Stimulated activated CD8-positive, alpha-beta memory T cell treated with anti-CD3 and anti-CD28 coated beads, Interleukin-7, amount 100 ng/mL, for 4 hours (primary cell): Measurements from ENCODE around the gene EFNB1.
"Not testable (repeated sequence)": the region's sequence is repeated elsewhere in the genome, so short reads cannot be mapped to it uniquely, and the experiment has no call there.

ENCODE experiments used
- DNase-seq, 2 donors: peaks; one replicate each; pipeline ENCODE4 v3.0.0-alpha.2; 2020; ENCODE audit warnings: low read depth in 2 of 2

The EFNB1 gene

DNA sequence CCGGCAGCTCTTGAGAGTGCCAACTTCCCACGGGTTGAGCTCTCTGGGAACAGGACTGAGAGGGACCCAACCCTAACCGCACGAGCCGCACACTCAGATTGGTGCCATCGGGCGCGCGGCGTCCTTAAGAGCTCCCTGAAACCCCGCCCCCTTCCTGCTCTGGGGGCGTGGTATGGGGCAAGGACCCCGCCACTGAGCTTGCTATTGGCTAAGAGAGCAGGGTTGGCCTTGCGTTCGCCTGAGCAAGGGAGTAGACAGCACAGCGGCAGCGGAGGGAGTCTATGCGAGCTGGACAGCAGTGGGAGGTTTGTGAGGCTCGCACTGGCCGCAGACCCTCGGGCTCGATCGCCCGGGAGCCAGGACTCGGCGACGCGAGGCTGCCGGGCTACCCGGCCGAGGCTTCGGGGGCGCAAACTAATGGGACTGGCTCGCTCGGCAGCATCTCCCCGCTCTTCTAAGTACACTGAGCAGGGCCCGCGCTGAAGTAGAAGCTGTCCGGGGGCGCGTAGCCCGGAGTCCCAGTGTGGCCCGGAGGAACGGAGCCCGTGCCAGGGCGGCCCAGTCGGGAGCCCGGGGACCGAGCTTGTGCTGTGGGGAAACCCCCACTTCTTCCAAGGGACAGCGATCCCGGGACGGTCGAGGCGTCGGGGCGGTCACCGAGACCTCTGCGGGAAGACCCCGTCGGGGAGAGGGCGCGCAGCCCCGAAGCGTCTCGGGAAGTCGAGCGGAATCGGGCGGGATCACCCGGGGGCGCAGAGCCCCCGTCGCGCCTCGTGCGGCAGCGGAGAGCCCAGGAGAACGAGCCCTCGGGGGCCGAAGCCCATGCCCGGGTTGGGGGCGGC is at the start of gene EFNB1:
Gene EFNB1, plus strand, starts transcription at position 282 of the 842 bp plus-strand sequence. CDS start 756 bp downstream, outside the sequence.
- DNase-seq, result peak; percentile 72 to 79

DNA sequence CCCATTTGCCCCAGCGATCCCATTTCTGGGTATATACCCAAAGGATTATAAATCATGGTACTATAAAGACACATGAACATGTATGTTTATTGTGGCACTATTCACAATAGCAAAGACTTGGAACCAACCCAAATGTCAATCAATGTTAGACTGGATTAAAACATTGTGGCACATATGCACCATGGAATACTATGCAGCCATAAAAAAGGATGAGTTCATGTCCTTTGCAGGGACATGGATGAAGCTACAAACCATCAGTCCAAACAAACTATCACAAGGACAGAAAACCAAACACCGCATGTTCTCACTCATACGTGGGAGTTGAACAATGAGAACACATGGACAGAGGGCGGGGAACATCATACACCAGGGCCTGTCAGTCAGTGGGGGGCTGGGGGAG is 47.5 kb upstream of the EFNB1 start:
- not testable (repeated sequence) for DNase-seq

DNA sequence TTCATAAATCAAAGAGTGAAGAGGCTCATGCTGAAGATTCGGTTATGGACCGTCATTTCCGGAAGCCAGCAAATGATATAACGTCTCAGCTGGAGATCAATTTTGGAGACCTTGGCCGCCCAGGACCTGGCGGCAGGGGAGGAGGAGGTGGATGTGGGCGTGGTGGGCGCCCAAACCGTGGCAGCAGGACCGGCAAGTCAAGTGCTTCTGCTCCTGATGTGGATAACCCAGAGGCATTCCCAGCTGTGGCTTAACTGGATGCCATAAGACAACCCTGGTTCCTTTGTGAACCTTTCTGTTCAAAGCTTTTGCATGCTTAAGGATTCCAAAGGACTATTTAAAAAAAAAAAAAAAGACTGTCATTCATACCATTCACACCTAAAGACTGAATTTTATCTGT is 44.0 kb upstream of the EFNB1 start:
- no peak for DNase-seq

GRCh38 chrX:68786581-68786980 is 42.2 kb upstream of the EFNB1 start:
- DNase-seq, result not testable (repeated sequence)

DNA sequence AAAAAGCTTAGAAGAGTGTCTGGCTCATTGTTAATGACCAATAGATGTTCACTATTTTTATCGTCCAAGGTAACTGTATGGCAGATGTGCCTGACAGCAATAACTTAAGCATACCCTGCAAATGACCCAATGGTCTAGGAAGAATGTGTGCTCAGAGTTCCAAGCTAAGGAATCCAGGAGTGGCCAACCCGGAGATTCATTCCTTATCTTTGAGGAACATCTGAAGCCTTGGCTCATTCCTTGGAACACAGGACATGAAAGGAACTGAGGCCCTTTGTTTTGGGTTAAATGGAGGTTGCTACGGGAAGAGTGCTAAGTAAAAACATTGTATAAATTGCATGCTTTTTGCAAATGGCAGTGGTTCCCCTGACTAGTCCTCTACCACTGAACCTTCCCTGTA is 38.9 kb upstream of the EFNB1 start:
- DNase-seq, result no peak

DNA sequence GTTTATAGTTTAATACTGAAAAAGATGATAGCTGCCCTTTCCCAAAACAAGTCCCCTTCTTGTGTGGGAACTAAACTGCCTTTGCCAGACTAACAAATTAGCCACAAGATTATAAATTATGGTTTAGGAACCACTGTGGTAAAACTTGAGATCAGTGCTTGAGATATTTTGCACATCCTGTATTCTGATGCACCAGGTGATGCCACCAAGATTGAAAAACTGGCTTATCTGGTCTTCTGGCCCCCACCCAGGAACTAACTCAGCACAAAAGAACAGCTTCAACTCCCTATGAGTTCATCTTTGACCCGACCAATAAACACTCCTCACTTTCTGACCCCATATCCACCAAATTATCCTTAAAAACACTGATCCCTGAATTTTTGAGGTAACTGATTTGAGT is 36.7 kb upstream of the EFNB1 start:
- no peak for DNase-seq

GRCh38 chrX:68794461-68794860 is 34.4 kb upstream of the EFNB1 start:
- no peak for DNase-seq

DNA sequence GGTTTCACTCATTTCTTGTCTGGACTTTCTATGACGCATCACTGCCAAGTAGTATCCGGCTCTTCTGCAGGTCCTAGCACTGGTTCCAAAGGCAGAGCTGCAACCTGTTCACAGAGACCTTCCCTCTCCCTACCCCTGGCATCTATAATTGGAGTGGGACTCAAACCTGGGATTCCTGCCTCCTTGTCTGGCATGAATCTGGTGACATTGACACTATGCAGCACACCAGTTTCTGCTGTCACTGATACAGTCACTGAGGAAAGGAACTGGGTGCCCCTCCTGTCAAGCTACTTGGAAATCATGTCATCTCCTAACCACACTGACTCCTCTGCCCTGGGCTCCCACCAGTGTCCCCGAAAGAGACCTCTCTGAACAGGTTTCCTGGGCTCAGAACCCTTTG is 33.1 kb upstream of the EFNB1 start:
- DNase-seq, result no peak

DNA sequence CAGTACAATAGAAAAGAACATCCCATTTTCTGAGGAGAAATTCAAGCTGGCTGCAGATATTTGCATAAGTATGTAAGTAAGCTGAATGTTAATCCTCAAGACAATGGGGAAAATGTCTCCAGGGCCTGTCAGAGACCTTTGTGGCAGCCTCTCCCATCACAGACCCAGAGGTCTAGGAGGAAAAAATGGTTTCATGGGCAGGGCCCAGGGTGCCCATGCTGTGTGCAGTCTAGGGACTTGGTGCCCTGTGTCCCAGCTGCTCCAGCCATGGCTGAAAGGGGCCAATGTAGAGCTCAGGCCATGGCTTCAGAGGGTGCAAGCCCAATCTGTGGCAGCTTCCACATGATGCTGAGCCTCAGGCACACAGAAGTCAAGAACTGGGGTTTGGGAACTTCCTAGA is 30.4 kb upstream of the EFNB1 start:
- DNase-seq, result not testable (repeated sequence)

- DNase-seq, result no peak
Observed at GRCh38 chrX:68801737-68802290, 27.0 kb upstream of the EFNB1 start.

- no peak for DNase-seq
Observed at GRCh38 chrX:68807818-68808217, 21.0 kb upstream of the EFNB1 start.

- DNase-seq, result no peak
Observed at GRCh38 chrX:68808686-68809357, 20.0 kb upstream of the EFNB1 start.

- no peak for DNase-seq
Observed at GRCh38 chrX:68820476-68821110, 8.2 kb upstream of the EFNB1 start.

DNA sequence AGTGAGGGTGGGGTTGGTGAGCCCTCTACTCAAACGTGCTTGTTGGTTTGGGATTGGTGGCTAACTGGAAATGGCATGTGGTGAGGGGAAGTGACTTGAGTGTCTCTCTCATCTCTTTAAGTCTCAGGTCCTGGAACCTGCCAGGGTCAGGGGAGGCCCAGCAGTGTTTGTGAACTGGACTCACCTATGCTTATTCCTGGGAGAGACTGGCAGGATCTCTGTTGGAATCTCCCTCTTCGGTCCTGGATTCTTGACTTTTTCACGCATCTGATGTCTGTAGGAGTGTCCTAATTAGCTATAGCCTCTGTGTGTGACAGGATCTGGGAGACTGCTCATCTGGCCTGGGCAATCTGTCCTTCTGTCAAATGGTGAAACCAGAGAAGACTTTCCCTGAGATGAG is 7.2 kb upstream of the EFNB1 start:
- DNase-seq, result no peak

DNA sequence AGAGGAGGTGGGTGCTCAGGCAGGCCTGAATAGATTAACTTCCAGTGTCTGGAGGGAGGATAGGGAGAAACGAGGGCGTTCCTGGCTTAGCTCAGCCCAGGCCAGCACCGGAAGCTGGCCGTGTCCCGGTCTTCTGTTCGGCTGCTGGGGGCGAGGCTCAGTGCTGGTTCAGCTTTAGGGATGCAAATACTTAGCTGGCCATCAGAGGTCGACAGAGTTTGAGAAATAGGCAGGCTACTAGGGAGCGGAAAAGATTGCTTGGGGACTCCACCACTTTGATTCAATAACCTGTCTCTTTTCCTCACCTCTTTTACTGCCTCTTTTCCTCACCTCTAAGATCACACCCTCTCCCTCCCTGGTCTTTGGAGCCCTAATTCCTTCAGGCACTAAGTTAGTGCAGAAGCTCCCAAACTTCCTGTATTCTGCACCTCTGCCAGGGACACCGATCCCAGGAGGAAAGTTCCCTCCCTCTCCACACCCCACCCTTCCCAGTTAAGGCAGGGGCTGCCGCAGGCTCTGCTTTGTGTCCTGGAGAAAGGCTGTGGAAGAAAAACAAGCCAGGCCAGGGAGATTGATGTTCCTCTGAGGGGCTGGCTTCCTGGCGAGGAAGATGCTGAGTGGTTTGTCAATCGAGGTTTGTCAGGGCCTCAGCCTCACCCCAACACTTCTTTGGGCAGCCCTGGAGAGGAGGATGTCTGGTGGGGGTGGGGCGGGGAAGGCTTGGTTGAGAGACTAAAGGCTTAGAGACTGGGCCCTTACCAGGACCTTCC is 6.0 kb upstream of the EFNB1 start:
- no peak for DNase-seq

GRCh38 chrX:68823413-68824151 is 5.2 kb upstream of the EFNB1 start:
- DNase-seq, result no peak

GRCh38 chrX:68824152-68824433 is 4.7 kb upstream of the EFNB1 start:
- no peak for DNase-seq

DNA sequence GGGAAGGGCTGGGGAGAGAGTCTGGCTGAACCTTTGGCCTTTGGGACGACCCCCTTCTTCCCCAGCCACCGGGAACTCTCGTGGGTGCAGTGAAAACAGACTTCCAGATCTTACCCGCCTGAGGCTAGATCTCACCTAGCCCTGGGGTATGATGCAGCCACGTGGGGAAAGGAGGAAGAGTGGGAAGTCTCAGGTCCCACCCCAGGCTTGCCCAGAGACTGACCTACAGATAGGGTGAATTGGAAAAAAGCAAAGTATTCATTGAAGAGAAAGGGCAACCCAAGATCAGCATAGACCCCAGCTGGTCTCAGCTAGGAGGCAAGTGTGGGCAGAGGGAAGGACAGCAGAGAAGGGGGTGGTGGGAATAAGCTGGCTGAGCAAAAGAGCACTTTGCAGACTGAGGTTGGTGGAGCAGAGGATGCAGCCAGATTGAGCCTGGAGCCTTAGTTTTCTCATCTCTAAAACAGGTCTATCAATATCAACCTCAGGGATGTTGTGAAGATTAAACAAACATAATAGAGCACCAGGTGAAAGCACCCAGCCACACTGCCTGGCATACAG is 4.2 kb upstream of the EFNB1 start:
- DNase-seq, result no peak

- no peak for DNase-seq
Observed at GRCh38 chrX:68826113-68826980, 2.5 kb upstream of the EFNB1 start.

DNA sequence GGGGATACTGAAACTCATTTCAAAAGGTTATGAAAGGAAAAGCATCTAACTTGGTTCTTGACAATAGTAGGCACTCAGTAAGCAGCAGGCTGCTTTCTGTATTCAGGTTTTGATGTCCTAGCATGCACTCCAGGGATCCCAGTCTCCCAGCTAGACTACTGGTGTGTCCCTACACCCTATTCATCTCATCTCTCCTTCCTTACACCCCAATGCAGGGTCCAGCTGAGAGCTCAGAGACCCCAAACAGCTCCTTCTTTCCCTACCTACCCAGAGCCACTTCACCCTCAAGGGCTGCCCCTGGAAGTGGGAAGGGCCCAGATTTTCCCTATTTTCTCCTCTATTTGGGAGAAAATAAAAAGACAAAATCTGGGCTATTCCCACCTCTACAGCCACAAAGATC is 1.6 kb upstream of the EFNB1 start:
- no peak for DNase-seq
